CD4-positive, alpha-beta T cell (primary cell): Measurements from ENCODE around the gene FUT8. TPM values are rescaled to one million over a fixed set of nuclear protein-coding genes. Genes with fewer than 3 reads are reported as not detected.
A peak's percentile ranks its signal among the peaks of the same experiment; 100 is the strongest.

Experiments
- ATAC-seq: fragments of 200-7000 bp; cut with Tn5 transposase; one replicate; pipeline ENCODE4 v1.10.0; 2022; ENCODE audit warnings: mild to moderate bottlenecking; ENCODE audit not compliant: poor library complexity
- CTCF ChIA-PET: fragments of 350-600 bp; sonication (Branson Sonifier 250); formaldehyde crosslinking; loops from one replicate; lab custom pipeline; 2021; ENCODE audit warnings: antibody characterized with exemption, inconsistent platforms; lab: Charles Lee
- POLR2A ChIA-PET: fragments of 350-600 bp; sonication (Branson Sonifier 250); formaldehyde crosslinking; loops from one replicate; lab custom pipeline; 2021; ENCODE audit warnings: antibody characterized with exemption, inconsistent platforms; lab: Charles Lee
- DNase-seq, 14 experiments: peaks; one replicate each; pipeline ENCODE4 v3.0.0-alpha.2; 2013 to 2020; ENCODE audit warnings: mixed read lengths in 2 of 14
- H3K27ac ChIP-seq, 2 donors: one replicate each; pipeline versions ENCODE4 v1.5.1 to v1.7.0; 2013; ENCODE audit warnings: low read length in 2 of 2, low read depth in 1 of 2, mild to moderate bottlenecking in 1 of 2
- H3K27me3 ChIP-seq, 2 experiments: 1 replicate in 1 of 2; 2 replicates in 1 of 2; pipeline versions ENCODE4 v1.6.1 to v1.7.0; 2013; ENCODE audit warnings: low read length in 2 of 2, control low read depth in 1 of 2, mild to moderate bottlenecking in 1 of 2, moderate library complexity in 1 of 2; ENCODE audit not compliant: insufficient read depth in 2 of 2, control insufficient read depth in 1 of 2
- H3K36me3 ChIP-seq: one replicate; pipeline ENCODE4 v1.6.1; 2013; ENCODE audit warnings: low read length, control low read depth; ENCODE audit not compliant: insufficient read depth
- H3K4me1 ChIP-seq: one replicate; pipeline ENCODE4 v1.6.1; 2013; ENCODE audit warnings: low read length, control low read depth; ENCODE audit not compliant: insufficient read depth
- H3K4me3 ChIP-seq: one replicate; pipeline ENCODE4 v1.5.1; 2013; ENCODE audit warnings: mild to moderate bottlenecking, low read length, moderate library complexity
- H3K9me3 ChIP-seq, 2 experiments: 1 replicate in 1 of 2; 2 replicates in 1 of 2; pipeline versions ENCODE4 v1.6.1 to v1.7.0; 2013; ENCODE audit warnings: low read length in 2 of 2, mild to moderate bottlenecking in 2 of 2, control low read depth in 1 of 2, moderate library complexity in 1 of 2; ENCODE audit not compliant: control insufficient read depth in 1 of 2, insufficient read depth in 1 of 2
- H3K27ac Mint-ChIP-seq: one replicate; pipeline ENCODE4 v1.8.0; 2020; ENCODE audit warnings: mixed read lengths
- H3K27me3 Mint-ChIP-seq: one replicate; pipeline ENCODE4 v1.8.0; 2021; ENCODE audit warnings: mixed read lengths
- H3K36me3 Mint-ChIP-seq: one replicate; pipeline ENCODE4 v1.8.0; 2021; ENCODE audit warnings: low read depth, mixed read lengths
- H3K4me1 Mint-ChIP-seq: one replicate; pipeline ENCODE4 v1.8.0; 2021; ENCODE audit warnings: low read depth, mixed read lengths
- H3K4me3 Mint-ChIP-seq: one replicate; pipeline ENCODE4 v1.8.0; 2020; ENCODE audit warnings: mild to moderate bottlenecking, mixed read lengths
- H3K9me3 Mint-ChIP-seq: one replicate; pipeline ENCODE4 v1.8.0; 2020; ENCODE audit warnings: mixed read lengths
- CTCF ChIP-seq: fragments of 200-600 bp; IDR thresholded peaks from one replicate; pipeline ENCODE4 v1.8.0; 2022; ENCODE audit warnings: antibody characterized with exemption, mild to moderate bottlenecking
- intact Hi-C, 2 experiments: fragments of 100-400 bp; cut with DNase I in 1 of 2; cut with micrococcal nuclease in 1 of 2; formaldehyde crosslinking; loops; one replicate each; pipeline versions ENCODE4 v1.15.1 to v1.9.0; 2023 to 2025; cut with DNase I, micrococcal nuclease
- total RNA-seq, 174 experiments: library from RNA in 2 of 174; stranded (reverse) in 2 of 174; gene quantifications; one replicate each; pipeline ENCODE4 v1.2.3 and lab custom pipeline; 2021 to 2026

The FUT8 gene
- total RNA-seq, 2 experiments from 2014 or later = 31.3 to 39.1 TPM

GRCh38 chr14:65751510-65751909 is 339.0 kb downstream of the FUT8 start:
- ChIA-PET POLR2A (no interaction called here), CTCF (interaction anchor here (0.8 kb wide), 1 partner anchor 10 kb away, joined by 3 read pairs; no protein-coding TSS in a partner anchor)
- Histone ChIP-seq H3K27me3 (no peaks in the 10 kb centered on the region), H3K4me3 (no peak overlapping the region), H3K9me3 (no peaks in the 10 kb centered on the region), H3K27ac (no peak overlapping the region), H3K4me1 (no peaks in the 10 kb centered on the region), H3K36me3 (no peaks in the 10 kb centered on the region)
- Mint-ChIP-seq H3K36me3 (no peaks in the 10 kb centered on the region), H3K9me3 (no peaks in the 10 kb centered on the region), H3K4me1 (no peaks in the 10 kb centered on the region), H3K27me3 (no peaks in the 10 kb centered on the region), H3K27ac (peak overlapping the region; percentile 29), H3K4me3 (no peak overlapping the region)
- intact Hi-C loops = no loop called here
- ATAC-seq = no peak
- TF ChIP-seq CTCF = no peak
- DNase-seq = no peak

GRCh38 chr14:65753061-65753460 is 340.5 kb downstream of the FUT8 start:
- ATAC-seq = no peak
- POLR2A ChIA-PET = no interaction called here
- Histone ChIP-seq H3K4me1 (no peaks in the 10 kb centered on the region), H3K27me3 (no peaks in the 10 kb centered on the region), H3K9me3 (no peaks in the 10 kb centered on the region), H3K36me3 (no peaks in the 10 kb centered on the region), H3K27ac (no peak overlapping the region), H3K4me3 (no peak overlapping the region)
- Mint-ChIP-seq H3K4me3 (no peak overlapping the region), H3K9me3 (no peaks in the 10 kb centered on the region), H3K4me1 (no peaks in the 10 kb centered on the region), H3K27ac (no peak overlapping the region), H3K27me3 (no peaks in the 10 kb centered on the region), H3K36me3 (no peaks in the 10 kb centered on the region)
- intact Hi-C loops = no loop called here
- TF ChIP-seq CTCF = no peak
- DNase-seq = no peak
- CTCF ChIA-PET = no interaction called here

- Mint-ChIP-seq H3K27ac (no peak overlapping the region), H3K4me1 (no peaks in the 10 kb centered on the region), H3K9me3 (no peaks in the 10 kb centered on the region), H3K4me3 (no peak overlapping the region), H3K36me3 (no peaks in the 10 kb centered on the region), H3K27me3 (no peaks in the 10 kb centered on the region)
- DNase-seq (no peak), ATAC-seq (no peak)
- Histone ChIP-seq H3K27me3 (no peaks in the 10 kb centered on the region), H3K9me3 (no peaks in the 10 kb centered on the region), H3K36me3 (no peaks in the 10 kb centered on the region), H3K4me3 (no peak overlapping the region), H3K27ac (no peak overlapping the region), H3K4me1 (no peaks in the 10 kb centered on the region)
- ChIA-PET CTCF (no interaction called here), POLR2A (interaction anchor here (0.6 kb wide), 1 partner anchor 615 kb away, joined by 3 read pairs; no protein-coding TSS in a partner anchor)
- intact Hi-C loops = no loop called here
- TF ChIP-seq CTCF = no peak
Measured at GRCh38 chr14:65755331-65755730, 342.8 kb downstream of the FUT8 start.
